H9 (cell line): Measurements from ENCODE around the gene POLH. TPM values are rescaled to one million over a fixed set of nuclear protein-coding genes. Genes with fewer than 3 reads are reported as not detected.

ENCODE experiments used
- DNase-seq: peaks from one replicate; pipeline ENCODE4 v3.0.0-alpha.2; 2017
- H2AFZ ChIP-seq: one replicate; pipeline ENCODE4 v1.6.1; 2013; ENCODE audit warnings: mild to moderate bottlenecking, low read length, control low read depth, moderate library complexity
- H2AK5ac ChIP-seq: 2 replicates; pipeline ENCODE4 v1.6.1; 2013; ENCODE audit warnings: low read length, control low read depth, mixed read lengths; ENCODE audit not compliant: insufficient read length
- H2BK120ac ChIP-seq: one replicate; pipeline ENCODE4 v1.6.1; 2013; ENCODE audit warnings: low read depth, mild to moderate bottlenecking, low read length, control low read depth, inconsistent platforms; ENCODE audit not compliant: poor library complexity, severe bottlenecking
- H2BK12ac ChIP-seq: 2 replicates; pipeline ENCODE4 v1.6.1; 2013; ENCODE audit warnings: low read length, control low read depth, mixed read lengths, low read depth; ENCODE audit not compliant: insufficient read length
- H2BK15ac ChIP-seq: 2 replicates; pipeline ENCODE4 v1.6.1; 2013; ENCODE audit warnings: low read depth, low read length, control low read depth
- H2BK20ac ChIP-seq: one replicate; pipeline ENCODE4 v1.6.1; 2013; ENCODE audit warnings: low read depth, mild to moderate bottlenecking, low read length, control low read depth, inconsistent platforms; ENCODE audit not compliant: poor library complexity, severe bottlenecking
- H2BK5ac ChIP-seq: 2 replicates; pipeline ENCODE4 v1.6.1; 2013; ENCODE audit warnings: low read length, control low read depth, mixed read lengths; ENCODE audit not compliant: insufficient read length
- H3K14ac ChIP-seq: 2 replicates; pipeline ENCODE4 v1.6.1; 2013; ENCODE audit warnings: low read length, control low read depth; ENCODE audit not compliant: insufficient read depth
- H3K18ac ChIP-seq: 2 replicates; pipeline ENCODE4 v1.6.1; 2013; ENCODE audit warnings: low read depth, mild to moderate bottlenecking, mixed read lengths, low read length, control low read depth; ENCODE audit not compliant: insufficient read length
- H3K23ac ChIP-seq: 2 replicates; pipeline ENCODE4 v1.6.1; 2013; ENCODE audit warnings: low read length, control low read depth, mixed read lengths, low read depth; ENCODE audit not compliant: insufficient read length
- H3K23me2 ChIP-seq: 2 replicates; pipeline ENCODE4 v1.6.1; 2013; ENCODE audit warnings: low read depth, mild to moderate bottlenecking, mixed read lengths, low read length, control low read depth; ENCODE audit not compliant: insufficient read length, poor library complexity, severe bottlenecking
- H3K27ac ChIP-seq: 2 replicates; pipeline ENCODE4 v1.5.1; 2013; ENCODE audit warnings: low read length, control low read depth, mixed read lengths, low read depth; ENCODE audit not compliant: insufficient read length
- H3K27me3 ChIP-seq: 2 replicates; pipeline ENCODE4 v1.6.1; 2013; ENCODE audit warnings: low read length, control low read depth, inconsistent platforms; ENCODE audit not compliant: insufficient read depth
- H3K4ac ChIP-seq: 2 replicates; pipeline ENCODE4 v1.6.1; 2013; ENCODE audit warnings: low read depth, mild to moderate bottlenecking, control low read depth, inconsistent platforms, low read length, moderate library complexity
- H3K4me1 ChIP-seq: 2 replicates; pipeline ENCODE4 v1.6.1; 2013; ENCODE audit warnings: low read length, control low read depth, inconsistent platforms; ENCODE audit not compliant: insufficient read depth
- H3K4me2 ChIP-seq: 2 replicates; pipeline ENCODE4 v1.6.1; 2013; ENCODE audit warnings: low read length, control low read depth, mixed read lengths; ENCODE audit not compliant: insufficient read length, insufficient read depth
- H3K56ac ChIP-seq: 2 replicates; pipeline ENCODE4 v1.6.1; 2013; ENCODE audit warnings: low read depth, mild to moderate bottlenecking, mixed read lengths, low read length, control low read depth; ENCODE audit not compliant: insufficient read length
- H3K79me1 ChIP-seq: 2 replicates; pipeline ENCODE4 v1.6.1; 2013; ENCODE audit warnings: low read depth, mild to moderate bottlenecking, moderate library complexity, low read length, control low read depth, inconsistent platforms; ENCODE audit not compliant: insufficient read depth, poor library complexity, severe bottlenecking
- H3K79me2 ChIP-seq: 2 replicates; pipeline ENCODE4 v1.6.1; 2013; ENCODE audit warnings: low read length, control low read depth, inconsistent platforms; ENCODE audit not compliant: insufficient read depth
- H3K9ac ChIP-seq: 2 replicates; pipeline ENCODE4 v1.6.1; 2013; ENCODE audit warnings: low read length, control low read depth, mixed read lengths; ENCODE audit not compliant: insufficient read length; ENCODE audit errors: extremely low read depth
- H3K9me3 ChIP-seq: one replicate; pipeline ENCODE4 v1.6.1; 2013; ENCODE audit warnings: low read depth, low read length, inconsistent platforms; ENCODE audit not compliant: control insufficient read depth
- H3T11ph ChIP-seq: one replicate; pipeline ENCODE4 v1.6.1; 2013; ENCODE audit warnings: mild to moderate bottlenecking, low read length, control low read depth, inconsistent platforms
- H4K20me1 ChIP-seq: one replicate; pipeline ENCODE4 v1.6.1; 2013; ENCODE audit not compliant: control insufficient read depth, insufficient read length, insufficient read depth
- H4K5ac ChIP-seq: 2 replicates; pipeline ENCODE4 v1.6.1; 2013; ENCODE audit warnings: low read depth, mild to moderate bottlenecking, mixed read lengths, low read length, control low read depth; ENCODE audit not compliant: insufficient read length
- H4K8ac ChIP-seq: replicated peaks from 2 replicates; pipeline ENCODE4 v1.6.1; 2013; ENCODE audit warnings: low read length, control low read depth, mixed read lengths, low read depth; ENCODE audit not compliant: insufficient read length
- H4K91ac ChIP-seq: 2 replicates; pipeline ENCODE4 v1.6.1; 2013; ENCODE audit warnings: low read depth, mild to moderate bottlenecking, moderate library complexity, mixed read lengths, low read length, control low read depth; ENCODE audit not compliant: insufficient read length
- H3K27ac Mint-ChIP-seq, 3 experiments: 2 replicates in 2 of 3; 3 replicates in 1 of 3; pipeline ENCODE4 v1.8.0; 2020 to 2021; ENCODE audit warnings: mixed read lengths in 3 of 3, mild to moderate bottlenecking in 1 of 3, moderate library complexity in 1 of 3
- H3K27me3 Mint-ChIP-seq: 2 replicates; pipeline ENCODE4 v1.8.0; 2021; ENCODE audit warnings: low read depth, mild to moderate bottlenecking, moderate library complexity, mixed read lengths
- H3K36me3 Mint-ChIP-seq, 3 experiments: 2 replicates in 2 of 3; 3 replicates in 1 of 3; pipeline ENCODE4 v1.8.0; 2020 to 2021; ENCODE audit warnings: low read depth in 3 of 3, mixed read lengths in 3 of 3; ENCODE audit not compliant: insufficient read depth in 1 of 3
- H3K4me1 Mint-ChIP-seq, 2 experiments: 2 replicates each; pipeline ENCODE4 v1.8.0; 2020; ENCODE audit warnings: mixed read lengths in 2 of 2
- H3K4me3 Mint-ChIP-seq, 2 experiments: 2 replicates in 1 of 2; 3 replicates in 1 of 2; pipeline ENCODE4 v1.8.0; 2020 to 2021; ENCODE audit warnings: mild to moderate bottlenecking in 2 of 2, mixed read lengths in 2 of 2, moderate library complexity in 1 of 2
- H3K9me3 Mint-ChIP-seq, 2 experiments: 2 replicates in 1 of 2; 3 replicates in 1 of 2; pipeline ENCODE4 v1.8.0; 2020; ENCODE audit warnings: mild to moderate bottlenecking in 2 of 2, mixed read lengths in 2 of 2, moderate library complexity in 1 of 2
- CTCF ChIP-seq: fragments of 200-600 bp; sonication (generic); conservative IDR thresholded peaks from 3 replicates; pipeline ENCODE4 v1.8.0; 2021; ENCODE audit warnings: antibody characterized with exemption, mild to moderate bottlenecking
- WGBS: extraction: QIAGEN DNeasy Blood & Tissue Kit; methylation state at CpG from one replicate; pipeline ENCODE4 v1.1.7; 2013; ENCODE audit warnings: missing lambda C conversion rate, low lambda C conversion rate, mixed read lengths; ENCODE audit not compliant: insufficient read length; ENCODE audit errors: extremely low coverage; 5-methylcytosine and 5-hydroxymethylcytosine counted together
- total RNA-seq: library from RNA; stranded (reverse); gene quantifications from 2 replicates; pipeline ENCODE4 v1.2.1, GENCODE V29; 2021

Gene POLH
- total RNA-seq, 1 experiment from 2014 or later: 12.6 TPM

- Histone ChIP-seq H3K79me1 (no peaks in the 10 kb centered on the region), H2BK120ac (no peak overlapping the region), H4K91ac (no peak overlapping the region), H3K23ac (no peak overlapping the region), H2BK20ac (no peak overlapping the region), H3K4me2 (no peak overlapping the region), H2BK5ac (no peak overlapping the region), H3K4me1 (no peaks in the 10 kb centered on the region), H4K5ac (no peak overlapping the region), H3K27me3 (no peaks in the 10 kb centered on the region), H3T11ph (no peak overlapping the region), H3K56ac (no peak overlapping the region), H2AFZ (no peak overlapping the region), H3K4ac (no peak overlapping the region), H4K8ac (no peak overlapping the region), H2BK12ac (no peak overlapping the region), H3K23me2 (peaks cover 7% of the 10 kb centered on the region), H3K27ac (no peak overlapping the region), H4K20me1 (no peaks in the 10 kb centered on the region), H3K18ac (no peak overlapping the region), H3K14ac (no peak overlapping the region), H3K9ac (no peak overlapping the region), H2BK15ac (no peak overlapping the region), H2AK5ac (no peak overlapping the region), H3K79me2 (peaks cover 9% of the 10 kb centered on the region; the same call in 1 of the 2 replicates), H3K9me3 (no peaks in the 10 kb centered on the region)
- WGBS: no CpG with 5 or more reads among the region's 2 CpGs
- no peaks in the 10 kb centered on the region for H3K27me3 Mint-ChIP-seq
- H3K4me1 Mint-ChIP-seq: peaks cover 18% of the 10 kb centered on the region in 2 experiments
- no peak for DNase-seq
- no peak for TF ChIP-seq CTCF
- H3K36me3 Mint-ChIP-seq: peaks cover 8 to 39% (median 33%) of the 10 kb centered on the region in 3 experiments; a peak in 6 of 7 replicates
- H3K4me3 Mint-ChIP-seq: no peak overlapping the region
- no peak overlapping the region; a peak in 1 of 7 replicates for H3K27ac Mint-ChIP-seq
- peaks cover 5% of the 10 kb centered on the region in 2 experiments; a peak in 4 of 5 replicates for H3K9me3 Mint-ChIP-seq
Measured at GRCh38 chr6:43579171-43579570, 3.2 kb downstream of the POLH start.
